Panc1 (cell line): ENCODE results near the gene RBM24. TPM values are rescaled to one million over a fixed set of nuclear protein-coding genes. Genes with fewer than 3 reads are reported as not detected.

ENCODE experiments used
- ATAC-seq: fragments of 200-7000 bp; cut with Tn5 transposase; 2 replicates; pipeline ENCODE4 v1.9.1; 2020; ENCODE audit warnings: mild to moderate bottlenecking, moderate library complexity
- BruUV-seq: library from RNA; stranded (reverse); fragments of 400-500 nt; replicated peaks from 2 replicates; lab custom pipeline; 2021; lab: Mats Ljungman, UMichigan
- CTCF ChIA-PET: fragments of 300-600 bp; sonication (Branson Sonifier 250); formaldehyde crosslinking; loops from one replicate; lab custom pipeline; 2022; ENCODE audit warnings: antibody characterized with exemption; lab: Charles Lee
- POLR2A ChIA-PET: fragments of 300-600 bp; sonication (Branson Sonifier 250); formaldehyde crosslinking; loops from one replicate; lab custom pipeline; 2022; ENCODE audit warnings: antibody characterized with exemption; lab: Charles Lee
- DNase-seq: peaks from one replicate; pipeline ENCODE4 v3.0.0-alpha.2; 2010; ENCODE audit warnings: low read depth, low spot score
- H3K27ac ChIP-seq: 2 replicates; pipeline ENCODE4 v1.5.1; 2011; ENCODE audit warnings: mild to moderate bottlenecking, low read length, inconsistent platforms
- H3K27me3 ChIP-seq: fragments of 200-500 bp; sonication (Bioruptor generic); 2 replicates; pipeline ENCODE4 v1.6.0; 2014; ENCODE audit warnings: low read length, inconsistent platforms; ENCODE audit not compliant: control insufficient read depth, insufficient read depth
- H3K36me3 ChIP-seq: fragments of 200-500 bp; sonication (Bioruptor generic); 2 replicates; pipeline ENCODE4 v1.5.1; 2014; ENCODE audit warnings: inconsistent platforms, mild to moderate bottlenecking, low read length, moderate library complexity; ENCODE audit not compliant: control insufficient read depth, insufficient read depth
- H3K4me1 ChIP-seq: 2 replicates; pipeline ENCODE4 v1.5.1; 2011; ENCODE audit warnings: inconsistent platforms, mild to moderate bottlenecking, low read length, moderate library complexity; ENCODE audit not compliant: control insufficient read depth, insufficient read depth
- H3K4me3 ChIP-seq, 2 experiments: 2 replicates each; pipeline ENCODE4 v1.5.1; 2011 to 2012; ENCODE audit warnings: low read depth in 2 of 2, low read length in 2 of 2, mild to moderate bottlenecking in 2 of 2, inconsistent platforms in 1 of 2, moderate library complexity in 1 of 2
- H3K9me3 ChIP-seq: fragments of 200-500 bp; sonication (Bioruptor generic); 2 replicates; pipeline ENCODE4 v1.5.1; 2014; ENCODE audit warnings: low read depth, mild to moderate bottlenecking, inconsistent platforms, low read length, moderate library complexity; ENCODE audit not compliant: control insufficient read depth, insufficient read depth
- POLR2AphosphoS5 ChIP-seq: IDR thresholded peaks from 2 replicates; pipeline ENCODE4 v1.6.1; 2012; ENCODE audit warnings: mild to moderate bottlenecking, low read depth, low read length, moderate library complexity
- SIN3A ChIP-seq: IDR thresholded peaks from 2 replicates; pipeline ENCODE4 v1.6.1; 2012; ENCODE audit warnings: low read depth, mild to moderate bottlenecking, low read length, moderate library complexity, borderline replicate concordance; ENCODE audit not compliant: insufficient read depth
- TCF7L2 ChIP-seq: IDR thresholded peaks from 2 replicates; pipeline ENCODE4 v1.6.1; 2011; ENCODE audit warnings: mild to moderate bottlenecking, low read depth, low read length, inconsistent platforms
- in situ Hi-C: cut with HindIII; loops from 2 replicates; pipeline ENCODE4 v1.10.0; 2016; ENCODE audit warnings: low sequenced_read_pairs, low pct_unique_long_range_greater_than_20kb
- intact Hi-C: fragments of 100-400 bp; cut with micrococcal nuclease; formaldehyde crosslinking; loops from one replicate; pipeline ENCODE4 v1.10.0; 2022; ENCODE audit not compliant: unreplicated experiment
- total RNA-seq: library from RNA; stranded (reverse); gene quantifications from one replicate; pipeline ENCODE4 v1.2.1, GENCODE V29; 2021; ENCODE audit not compliant: unreplicated experiment
- TF ChIP-seq, protein P1 (sequence below), 2 experiments: IDR thresholded peaks; 2 replicates each; pipeline ENCODE4 v1.6.1; 2011 to 2012; ENCODE audit warnings: low read depth in 2 of 2, control low read depth in 1 of 2, low read length in 1 of 2, mild to moderate bottlenecking in 1 of 2, moderate library complexity in 1 of 2; ENCODE audit not compliant: insufficient read depth in 1 of 2
- TF ChIP-seq, protein P2 (sequence below): fragments of 450-650 bp; IDR thresholded peaks from 2 replicates; pipeline ENCODE4 v1.5.1; 2017; ENCODE audit warnings: mild to moderate bottlenecking

The RBM24 gene
- total RNA-seq, 1 experiment from 2014 or later = 23.0 TPM

DNA sequence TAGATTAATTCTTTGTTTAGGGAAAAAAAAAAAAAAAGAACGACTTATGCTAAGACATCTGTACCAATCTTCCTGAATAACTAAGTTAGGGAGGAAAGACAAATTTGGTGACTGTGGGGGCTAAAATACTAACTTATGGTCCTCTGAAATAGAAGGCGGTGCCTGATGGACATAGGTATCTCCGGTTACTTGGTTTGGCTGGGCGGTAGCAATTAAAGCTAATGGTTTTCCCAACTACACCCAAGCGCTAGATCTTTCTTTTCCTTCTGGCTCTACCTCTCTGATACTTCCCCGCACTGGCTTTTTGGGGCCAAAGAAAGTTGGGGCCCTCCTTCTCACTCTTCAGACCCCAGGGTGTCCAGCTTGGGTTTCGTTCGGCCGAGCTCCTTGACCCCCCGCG lies 1.0 kb upstream of the RBM24 start:
- TF ChIP-seq TCF7L2 = 0 out of 2 replicates have a peak, but pooled peaks have one; percentile 35
- TF ChIP-seq POLR2AphosphoS5 = no peak
- Histone ChIP-seq H3K36me3 (peaks cover 10% of the 10 kb centered on the region), H3K27ac (peak overlapping the region; percentile 83), H3K9me3 (no peaks in the 10 kb centered on the region), H3K27me3 (no peaks in the 10 kb centered on the region), H3K4me3 (peak overlapping the region; percentile 83 to 89), H3K4me1 (peaks cover 31% of the 10 kb centered on the region)
- intact Hi-C loops = loop anchor here (10.0 kb wide), 2 partner anchors 115 to 305 kb away; partner anchors contain the start of gene CAP2
- ChIA-PET POLR2A (no interaction called here), CTCF (interaction anchor here (1.0 kb wide), 1 partner anchor 304 kb away, joined by 5 read pairs; no protein-coding TSS in a partner anchor)
- BruUV-seq = no TSS peak
- peak; percentile 35 for ATAC-seq
- no peak for DNase-seq
- in situ Hi-C loops = no loop called here

DNA sequence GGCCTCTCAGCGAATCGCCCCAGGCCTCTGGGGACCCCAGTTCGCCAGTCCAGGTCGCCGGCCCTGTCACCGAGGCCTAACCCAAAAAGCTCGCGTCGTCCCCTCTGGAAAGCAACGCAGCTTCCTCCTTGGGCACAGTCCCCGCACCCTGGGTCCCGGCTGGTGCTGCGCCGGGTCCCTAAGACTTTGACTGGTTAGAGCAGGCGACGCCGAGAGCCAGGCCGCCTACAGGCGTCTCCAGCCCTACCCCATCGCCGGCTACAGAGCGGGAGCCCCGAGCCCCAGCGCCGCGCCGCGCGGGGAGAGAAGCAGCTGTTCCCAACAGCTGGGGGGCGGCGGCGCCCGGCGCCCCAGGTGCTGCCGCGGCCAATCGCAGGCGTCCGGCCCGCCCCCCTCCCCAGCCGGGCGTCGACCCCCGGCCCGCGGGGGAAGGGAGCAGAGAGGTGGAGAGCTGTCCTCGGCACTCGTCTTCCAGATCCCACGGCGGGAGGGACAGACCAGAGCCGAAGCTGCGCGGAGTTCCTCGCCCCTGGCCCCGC lies 540 bp upstream of the RBM24 start:
- Histone ChIP-seq H3K36me3 (peaks cover 10% of the 10 kb centered on the region), H3K4me1 (peaks cover 31% of the 10 kb centered on the region), H3K27ac (peak overlapping the region; percentile 83), H3K9me3 (no peaks in the 10 kb centered on the region), H3K4me3 (peak overlapping the region; percentile 83 to 89), H3K27me3 (no peaks in the 10 kb centered on the region)
- TF ChIP-seq SIN3A = no peak; the same call in 1 of the 2 replicates
- TF ChIP-seq, protein P1, sequence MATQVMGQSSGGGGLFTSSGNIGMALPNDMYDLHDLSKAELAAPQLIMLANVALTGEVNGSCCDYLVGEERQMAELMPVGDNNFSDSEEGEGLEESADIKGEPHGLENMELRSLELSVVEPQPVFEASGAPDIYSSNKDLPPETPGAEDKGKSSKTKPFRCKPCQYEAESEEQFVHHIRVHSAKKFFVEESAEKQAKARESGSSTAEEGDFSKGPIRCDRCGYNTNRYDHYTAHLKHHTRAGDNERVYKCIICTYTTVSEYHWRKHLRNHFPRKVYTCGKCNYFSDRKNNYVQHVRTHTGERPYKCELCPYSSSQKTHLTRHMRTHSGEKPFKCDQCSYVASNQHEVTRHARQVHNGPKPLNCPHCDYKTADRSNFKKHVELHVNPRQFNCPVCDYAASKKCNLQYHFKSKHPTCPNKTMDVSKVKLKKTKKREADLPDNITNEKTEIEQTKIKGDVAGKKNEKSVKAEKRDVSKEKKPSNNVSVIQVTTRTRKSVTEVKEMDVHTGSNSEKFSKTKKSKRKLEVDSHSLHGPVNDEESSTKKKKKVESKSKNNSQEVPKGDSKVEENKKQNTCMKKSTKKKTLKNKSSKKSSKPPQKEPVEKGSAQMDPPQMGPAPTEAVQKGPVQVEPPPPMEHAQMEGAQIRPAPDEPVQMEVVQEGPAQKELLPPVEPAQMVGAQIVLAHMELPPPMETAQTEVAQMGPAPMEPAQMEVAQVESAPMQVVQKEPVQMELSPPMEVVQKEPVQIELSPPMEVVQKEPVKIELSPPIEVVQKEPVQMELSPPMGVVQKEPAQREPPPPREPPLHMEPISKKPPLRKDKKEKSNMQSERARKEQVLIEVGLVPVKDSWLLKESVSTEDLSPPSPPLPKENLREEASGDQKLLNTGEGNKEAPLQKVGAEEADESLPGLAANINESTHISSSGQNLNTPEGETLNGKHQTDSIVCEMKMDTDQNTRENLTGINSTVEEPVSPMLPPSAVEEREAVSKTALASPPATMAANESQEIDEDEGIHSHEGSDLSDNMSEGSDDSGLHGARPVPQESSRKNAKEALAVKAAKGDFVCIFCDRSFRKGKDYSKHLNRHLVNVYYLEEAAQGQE (IDR thresholded peaks at IDR 0.05; ENCODE audit: insufficient read depth in 1 of 2, low read depth in 2 of 2, low read length in 1 of 2) = no peak
- TF ChIP-seq POLR2AphosphoS5 = peak; percentile 36
- TF ChIP-seq, protein P2, sequence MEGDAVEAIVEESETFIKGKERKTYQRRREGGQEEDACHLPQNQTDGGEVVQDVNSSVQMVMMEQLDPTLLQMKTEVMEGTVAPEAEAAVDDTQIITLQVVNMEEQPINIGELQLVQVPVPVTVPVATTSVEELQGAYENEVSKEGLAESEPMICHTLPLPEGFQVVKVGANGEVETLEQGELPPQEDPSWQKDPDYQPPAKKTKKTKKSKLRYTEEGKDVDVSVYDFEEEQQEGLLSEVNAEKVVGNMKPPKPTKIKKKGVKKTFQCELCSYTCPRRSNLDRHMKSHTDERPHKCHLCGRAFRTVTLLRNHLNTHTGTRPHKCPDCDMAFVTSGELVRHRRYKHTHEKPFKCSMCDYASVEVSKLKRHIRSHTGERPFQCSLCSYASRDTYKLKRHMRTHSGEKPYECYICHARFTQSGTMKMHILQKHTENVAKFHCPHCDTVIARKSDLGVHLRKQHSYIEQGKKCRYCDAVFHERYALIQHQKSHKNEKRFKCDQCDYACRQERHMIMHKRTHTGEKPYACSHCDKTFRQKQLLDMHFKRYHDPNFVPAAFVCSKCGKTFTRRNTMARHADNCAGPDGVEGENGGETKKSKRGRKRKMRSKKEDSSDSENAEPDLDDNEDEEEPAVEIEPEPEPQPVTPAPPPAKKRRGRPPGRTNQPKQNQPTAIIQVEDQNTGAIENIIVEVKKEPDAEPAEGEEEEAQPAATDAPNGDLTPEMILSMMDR = no peak
- TF ChIP-seq TCF7L2 = no peak
- ATAC-seq (peak; percentile 81), DNase-seq (no peak)
- intact Hi-C loops (loop anchor here (10.0 kb wide), 2 partner anchors 114 to 304 kb away; partner anchors contain the start of gene CAP2), in situ Hi-C loops (no loop called here)
- BruUV-seq = no TSS peak
- POLR2A ChIA-PET = interaction anchor here (0.6 to 0.7 kb wide), 3 partner anchors 195 to 367 kb away, joined by 3 to 6 read pairs (median 6); no protein-coding TSS in a partner anchor
- CTCF ChIA-PET = interaction anchor here (0.6 to 1.0 kb wide), 2 partner anchors 303 to 389 kb away, joined by 5 to 7 read pairs; no protein-coding TSS in a partner anchor
